H1 (cell line): ENCODE results near the gene AFF1. TPM values are rescaled to one million over a fixed set of nuclear protein-coding genes. Genes with fewer than 3 reads are reported as not detected.

Source experiments
- CTCF ChIA-PET: fragments of 300-600 bp; sonication (Branson Sonifier 250); formaldehyde crosslinking; loops from one replicate; lab custom pipeline; 2021; ENCODE audit not compliant: partially characterized antibody; lab: Charles Lee
- POLR2A ChIA-PET: fragments of 300-600 bp; sonication (Branson Sonifier 250); formaldehyde crosslinking; loops from one replicate; lab custom pipeline; 2021; ENCODE audit warnings: inconsistent platforms; ENCODE audit not compliant: partially characterized antibody; lab: Charles Lee
- DNase-seq, 2 experiments: peaks; one replicate each; pipeline versions ENCODE4 v3.0.0 to v3.0.0-alpha.2; 2010 to 2022; ENCODE audit warnings: low spot score in 2 of 2, low read depth in 1 of 2, mixed read lengths in 1 of 2
- FAIRE-seq: peaks from 2 replicates; lab custom pipeline; 2011; peaks lifted over from hg19 to GRCh38; lab: Jason Lieb, UNC
- H2AFZ ChIP-seq: 2 replicates; pipeline ENCODE4 v1.8.1; 2012; ENCODE audit warnings: low read length, inconsistent platforms
- H2AK5ac ChIP-seq: 2 replicates; pipeline ENCODE4 v1.6.1; 2013; ENCODE audit warnings: low read depth, low read length
- H2BK120ac ChIP-seq: replicated peaks from 2 replicates; pipeline ENCODE3; 2013; ENCODE audit warnings: low read depth, low read length, inconsistent platforms
- H2BK12ac ChIP-seq: 2 replicates; pipeline ENCODE4 v1.6.1; 2013; ENCODE audit warnings: low read depth, low read length
- H2BK15ac ChIP-seq: 2 replicates; pipeline ENCODE4 v1.6.1; 2013; ENCODE audit warnings: low read length
- H2BK20ac ChIP-seq: 2 replicates; pipeline ENCODE4 v1.6.1; 2013; ENCODE audit warnings: low read length
- H2BK5ac ChIP-seq: 2 replicates; pipeline ENCODE4 v1.6.1; 2013; ENCODE audit warnings: low read depth, low read length
- H3K14ac ChIP-seq: 2 replicates; pipeline ENCODE4 v1.6.1; 2013; ENCODE audit warnings: inconsistent platforms; ENCODE audit not compliant: insufficient read length
- H3K18ac ChIP-seq: 2 replicates; pipeline ENCODE4 v1.6.1; 2013; ENCODE audit warnings: low read length; ENCODE audit errors: extremely low read depth
- H3K23ac ChIP-seq: 2 replicates; pipeline ENCODE4 v1.6.1; 2013; ENCODE audit warnings: inconsistent platforms; ENCODE audit not compliant: insufficient read length
- H3K23me2 ChIP-seq: 2 replicates; pipeline ENCODE4 v1.6.1; 2013; ENCODE audit warnings: low read depth, low read length
- H3K27ac ChIP-seq: 2 replicates; pipeline ENCODE4 v1.6.1; 2011; ENCODE audit warnings: low read depth, low read length, inconsistent platforms
- H3K27me3 ChIP-seq, 4 experiments: replicated peaks in 1 of 4; 1 replicate in 1 of 4; 2 replicates in 3 of 4; pipeline versions ENCODE4 v1.6.1 to v1.8.1; 2011 to 2013; ENCODE audit warnings: low read length in 3 of 4, mild to moderate bottlenecking in 3 of 4, inconsistent platforms in 2 of 4, mixed read lengths in 2 of 4, moderate library complexity in 1 of 4; ENCODE audit not compliant: control insufficient read depth in 3 of 4, insufficient read depth in 3 of 4; ENCODE audit errors: extremely low read depth in 1 of 4
- H3K36me3 ChIP-seq, 4 experiments: 2 replicates each; pipeline versions ENCODE4 v1.6.1 to v1.8.1; 2011 to 2013; ENCODE audit warnings: mild to moderate bottlenecking in 4 of 4, low read length in 3 of 4, moderate library complexity in 2 of 4, control low read depth in 1 of 4, inconsistent platforms in 1 of 4; ENCODE audit not compliant: insufficient read depth in 4 of 4, control insufficient read depth in 2 of 4
- H3K4ac ChIP-seq: replicated peaks from 2 replicates; pipeline ENCODE3; 2013; ENCODE audit warnings: low read length, low read depth, mixed read lengths, inconsistent platforms; ENCODE audit not compliant: insufficient read length
- H3K4me1 ChIP-seq, 4 experiments: replicated peaks in 1 of 4; 1 replicate in 1 of 4; 2 replicates in 3 of 4; pipeline versions ENCODE4 v1.6.1 to v1.8.1; 2011 to 2013; ENCODE audit warnings: low read length in 3 of 4, inconsistent platforms in 2 of 4, mixed read lengths in 1 of 4; ENCODE audit not compliant: insufficient read depth in 4 of 4, control insufficient read depth in 3 of 4
- H3K4me2 ChIP-seq, 2 experiments: 2 replicates each; pipeline versions ENCODE4 v1.6.1 to v1.8.1; 2011 to 2013; ENCODE audit warnings: low read depth in 2 of 2, low read length in 2 of 2, control low read depth in 1 of 2, inconsistent platforms in 1 of 2, mild to moderate bottlenecking in 1 of 2; ENCODE audit not compliant: insufficient read depth in 1 of 2
- H3K4me3 ChIP-seq, 4 experiments: fragments of 200-600, 300-600 bp in 1 of 4; sonication (generic), shearing (Covaris generic), sonication (Bioruptor Twin) in 1 of 4; 2 replicates each; pipeline versions ENCODE4 v1.5.1 to v1.8.1; 2011 to 2016; ENCODE audit warnings: low read length in 4 of 4, low read depth in 3 of 4, control low read depth in 2 of 4, inconsistent platforms in 2 of 4, mild to moderate bottlenecking in 2 of 4, mixed read lengths in 1 of 4, moderate library complexity in 1 of 4; ENCODE audit not compliant: insufficient read depth in 2 of 4; ENCODE audit errors: extremely low read depth in 1 of 4
- H3K56ac ChIP-seq: replicated peaks from 2 replicates; pipeline ENCODE3; 2013; ENCODE audit warnings: low read depth, mild to moderate bottlenecking, mixed read lengths, low read length, inconsistent platforms; ENCODE audit not compliant: insufficient read length
- H3K79me1 ChIP-seq: 2 replicates; pipeline ENCODE4 v1.6.1; 2013; ENCODE audit warnings: low read depth, low read length, control low read depth
- H3K79me2 ChIP-seq, 2 experiments: 2 replicates each; pipeline versions ENCODE4 v1.6.1 to v1.8.1; 2012 to 2013; ENCODE audit warnings: low read length in 2 of 2, mild to moderate bottlenecking in 2 of 2, inconsistent platforms in 1 of 2; ENCODE audit not compliant: insufficient read depth in 2 of 2, control insufficient read depth in 1 of 2
- H3K9ac ChIP-seq, 4 experiments: replicated peaks in 1 of 4; 1 replicate in 1 of 4; 2 replicates in 3 of 4; pipeline versions ENCODE4 v1.6.1 to v1.8.1; 2011 to 2013; ENCODE audit warnings: low read depth in 3 of 4, low read length in 3 of 4, control low read depth in 2 of 4, mild to moderate bottlenecking in 2 of 4, moderate library complexity in 2 of 4, inconsistent platforms in 1 of 4; ENCODE audit errors: extremely low read depth in 1 of 4
- H3K9me3 ChIP-seq, 2 experiments: 2 replicates each; pipeline versions ENCODE4 v1.6.1 to v1.8.1; 2012 to 2013; ENCODE audit warnings: mild to moderate bottlenecking in 2 of 2, moderate library complexity in 2 of 2, control low read depth in 1 of 2, inconsistent platforms in 1 of 2, low read depth in 1 of 2, low read length in 1 of 2, mixed read lengths in 1 of 2; ENCODE audit not compliant: insufficient read depth in 2 of 2
- H4K20me1 ChIP-seq, 2 experiments: replicated peaks in 1 of 2; 2 replicates each; pipeline versions ENCODE3 to v1.8.1; 2011 to 2013; ENCODE audit warnings: inconsistent platforms in 2 of 2, low read length in 2 of 2, mild to moderate bottlenecking in 1 of 2; ENCODE audit not compliant: insufficient read depth in 2 of 2, control insufficient read depth in 1 of 2
- H4K5ac ChIP-seq: 2 replicates; pipeline ENCODE4 v1.6.1; 2013; ENCODE audit warnings: low read length, low read depth, mixed read lengths, inconsistent platforms; ENCODE audit not compliant: insufficient read length
- H4K8ac ChIP-seq: 2 replicates; pipeline ENCODE4 v1.8.0; 2013; ENCODE audit warnings: mild to moderate bottlenecking, moderate library complexity, low read length, inconsistent platforms; ENCODE audit not compliant: insufficient read depth; ENCODE audit errors: extremely low read depth
- H4K91ac ChIP-seq: replicated peaks from 2 replicates; pipeline ENCODE3; 2013; ENCODE audit warnings: low read length, mixed read lengths, inconsistent platforms; ENCODE audit not compliant: insufficient read length
- JUN ChIP-seq: IDR thresholded peaks from 2 replicates; pipeline ENCODE4 v1.6.1; 2011; ENCODE audit warnings: low read depth, mild to moderate bottlenecking, improper control_type of control experiment, low read length
- RAD21 ChIP-seq, 2 experiments: IDR thresholded peaks in 1 of 2; conservative IDR thresholded peaks in 1 of 2; 2 replicates each; pipeline ENCODE4 v1.6.1; 2011; ENCODE audit warnings: low read depth in 2 of 2, low read length in 2 of 2, improper control_type of control experiment in 1 of 2, inconsistent platforms in 1 of 2, mild to moderate bottlenecking in 1 of 2, moderate library complexity in 1 of 2
- WGBS, 2 experiments: shearing (Covaris generic) in 1 of 2; methylation state at CpG; one replicate each; pipeline versions ENCODE4 v1.1.6 to v1.1.7; 2013 to 2015; ENCODE audit warnings: low lambda C conversion rate in 2 of 2, mixed read lengths in 2 of 2, inconsistent platforms in 1 of 2, low coverage in 1 of 2, missing lambda C conversion rate in 1 of 2; ENCODE audit not compliant: insufficient replicate concordance in 2 of 2, insufficient coverage in 1 of 2, insufficient read length in 1 of 2; ENCODE audit errors: extremely low coverage in 1 of 2, missing lambda C conversion rate in 1 of 2; 5-methylcytosine and 5-hydroxymethylcytosine counted together
- long read RNA-seq, 2 experiments: library from RNA in 1 of 2; library from capped mRNA in 1 of 2; stranded (forward); transcript quantifications; one replicate each; pipeline ENCODE4 v2.0.0, GENCODE V29; 2021; ENCODE audit warnings: inconsistent platforms in 1 of 2
- polyA minus RNA-seq, 3 experiments: library from RNA; depleted of rRNA, polyadenylated mRNA; stranded (reverse); fragments of >200 nt; gene quantifications; 1 replicate in 2 of 3; 2 replicates in 1 of 3; pipeline ENCODE4 v1.2.3, GENCODE V29; 2011
- polyA plus RNA-seq, 7 experiments: library from polyadenylated mRNA; depleted of rRNA in 3 of 7; stranded (reverse) in 5 of 7; unstranded in 2 of 7; fragments of >200 nt in 5 of 7; fragments of 200-250 nt in 2 of 7; gene quantifications; 1 replicate in 5 of 7; 2 replicates in 1 of 7; 4 replicates in 1 of 7; pipeline versions ENCODE4 v1.2.1 to v1.2.3, GENCODE V29; 2011 to 2013; ENCODE audit warnings: missing spikeins in 2 of 7, mixed read lengths in 2 of 7
- total RNA-seq: library from RNA; stranded (reverse); fragmentation: NEBNext Ultra II Directional; extraction: Animal tissue kit (Norgen Biotek cat#: 25700); gene quantifications from 2 replicates; pipeline ENCODE4 v1.2.1, GENCODE V29; 2021

Gene AFF1, protein sequence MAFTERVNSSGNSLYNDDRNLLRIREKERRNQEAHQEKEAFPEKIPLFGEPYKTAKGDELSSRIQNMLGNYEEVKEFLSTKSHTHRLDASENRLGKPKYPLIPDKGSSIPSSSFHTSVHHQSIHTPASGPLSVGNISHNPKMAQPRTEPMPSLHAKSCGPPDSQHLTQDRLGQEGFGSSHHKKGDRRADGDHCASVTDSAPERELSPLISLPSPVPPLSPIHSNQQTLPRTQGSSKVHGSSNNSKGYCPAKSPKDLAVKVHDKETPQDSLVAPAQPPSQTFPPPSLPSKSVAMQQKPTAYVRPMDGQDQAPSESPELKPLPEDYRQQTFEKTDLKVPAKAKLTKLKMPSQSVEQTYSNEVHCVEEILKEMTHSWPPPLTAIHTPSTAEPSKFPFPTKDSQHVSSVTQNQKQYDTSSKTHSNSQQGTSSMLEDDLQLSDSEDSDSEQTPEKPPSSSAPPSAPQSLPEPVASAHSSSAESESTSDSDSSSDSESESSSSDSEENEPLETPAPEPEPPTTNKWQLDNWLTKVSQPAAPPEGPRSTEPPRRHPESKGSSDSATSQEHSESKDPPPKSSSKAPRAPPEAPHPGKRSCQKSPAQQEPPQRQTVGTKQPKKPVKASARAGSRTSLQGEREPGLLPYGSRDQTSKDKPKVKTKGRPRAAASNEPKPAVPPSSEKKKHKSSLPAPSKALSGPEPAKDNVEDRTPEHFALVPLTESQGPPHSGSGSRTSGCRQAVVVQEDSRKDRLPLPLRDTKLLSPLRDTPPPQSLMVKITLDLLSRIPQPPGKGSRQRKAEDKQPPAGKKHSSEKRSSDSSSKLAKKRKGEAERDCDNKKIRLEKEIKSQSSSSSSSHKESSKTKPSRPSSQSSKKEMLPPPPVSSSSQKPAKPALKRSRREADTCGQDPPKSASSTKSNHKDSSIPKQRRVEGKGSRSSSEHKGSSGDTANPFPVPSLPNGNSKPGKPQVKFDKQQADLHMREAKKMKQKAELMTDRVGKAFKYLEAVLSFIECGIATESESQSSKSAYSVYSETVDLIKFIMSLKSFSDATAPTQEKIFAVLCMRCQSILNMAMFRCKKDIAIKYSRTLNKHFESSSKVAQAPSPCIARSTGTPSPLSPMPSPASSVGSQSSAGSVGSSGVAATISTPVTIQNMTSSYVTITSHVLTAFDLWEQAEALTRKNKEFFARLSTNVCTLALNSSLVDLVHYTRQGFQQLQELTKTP
- 85.4 and 85.5 TPM in 2 replicates for total RNA-seq
- 14.8 and 24.6 TPM in 2 replicates for polyA plus RNA-seq (2011; rRNA removed)
- polyA plus RNA-seq (2011; cell fraction: cytosol; rRNA removed) = 14.7 TPM
- polyA plus RNA-seq (2011; cell fraction: nucleus; rRNA removed) = 39.6 TPM
- polyA plus RNA-seq (2012, experiment 1 of 2) = 16.6 to 29.0 TPM (median 21.1 TPM) in 4 replicates
- 1.9 TPM for polyA plus RNA-seq (2012, experiment 2 of 2)
- 29.1 TPM for polyA plus RNA-seq (2013, experiment 1 of 2)
- 29.0 TPM for polyA plus RNA-seq (2013, experiment 2 of 2)
- 104 and 106 TPM in 2 replicates for polyA minus RNA-seq (2011; rRNA and poly(A)+ RNA removed)
- polyA minus RNA-seq (2011; cell fraction: cytosol; rRNA and poly(A)+ RNA removed) = 44.7 TPM
- 152 TPM for polyA minus RNA-seq (2011; cell fraction: nucleus; rRNA and poly(A)+ RNA removed)
- long read RNA-seq, experiment 1, partial matches to known transcripts = 5 of 34 reads
- long read RNA-seq, experiment 1, other reads (novel, unspliced or antisense) = 29 of 34 reads
- long read RNA-seq, experiment 2, partial matches to known transcripts = 0 of 5 reads
- long read RNA-seq, experiment 2, other reads (novel, unspliced or antisense) = 5 of 5 reads

DNA sequence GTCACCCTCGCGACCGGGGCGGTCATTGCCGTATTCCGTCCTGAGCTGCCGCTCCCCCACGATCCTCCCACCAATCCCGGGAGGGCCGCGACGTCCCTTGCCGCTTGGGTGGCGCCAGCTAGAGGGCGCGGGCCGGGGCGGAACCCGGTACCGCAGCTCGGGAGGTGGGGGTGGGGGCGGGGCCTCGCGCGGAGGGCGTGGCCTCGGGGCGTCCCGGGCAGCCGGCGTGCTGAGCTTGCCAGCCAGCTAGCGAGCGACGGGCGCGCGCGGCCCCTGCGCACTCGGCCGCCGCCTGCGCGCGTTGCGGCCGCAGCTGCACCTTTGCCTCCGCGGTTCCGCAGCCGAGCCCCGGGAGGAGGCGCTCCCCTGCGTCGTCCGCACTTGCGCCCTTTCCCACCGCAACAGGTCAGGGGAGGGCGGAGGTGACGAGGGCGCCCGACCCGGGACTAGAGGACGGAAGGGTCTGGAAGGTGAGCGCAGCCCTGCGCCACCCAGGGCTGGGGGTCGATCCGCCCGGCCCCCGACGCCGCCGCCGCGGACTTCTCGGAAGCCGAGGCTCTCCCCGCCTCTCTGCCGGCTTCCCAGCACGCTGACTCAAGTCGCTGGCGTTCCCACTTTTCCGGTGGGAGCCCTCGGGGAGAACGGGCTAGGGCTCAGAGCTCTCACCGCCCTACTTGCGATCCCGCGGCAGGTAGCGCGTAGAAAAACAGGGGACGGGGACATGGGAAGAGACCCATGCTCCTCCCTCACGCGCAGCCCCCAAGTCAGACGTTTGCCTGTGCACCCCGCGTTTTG, at the start of gene AFF1:
Gene AFF1 (plus strand): TSS at position 241 of the 795 bp plus-strand sequence. CDS start 13,523 bp downstream, outside the sequence.
- Histone ChIP-seq H3K79me1 (peaks cover 2% of the 10 kb centered on the region; the same call in 1 of the 2 replicates), H3K4me1 (peaks cover 0 to 5% (median 3%) of the 10 kb centered on the region in 4 experiments; a peak in 3 of 7 replicates), H3K27ac (peak within 1 kb of the TSS; percentile 81), H4K20me1 (peaks cover 3% of the 10 kb centered on the region in 2 experiments), H2BK20ac (no peak within 1 kb of the TSS; the same call in 1 of the 2 replicates), H4K8ac (peak within 1 kb of the TSS; percentile 86), H3K4ac (peak within 1 kb of the TSS; percentile 69), H3K27me3 (no peaks in the 10 kb centered on the region), H3K4me3 (peak within 1 kb of the TSS; percentile 67 to 88 (median 80)), H3K4me2 (peak within 1 kb of the TSS; percentile 77 to 81), H4K5ac (peak within 1 kb of the TSS; percentile 78), H3K9me3 (no peaks in the 10 kb centered on the region), H3K23me2 (peaks cover 4% of the 10 kb centered on the region; the same call in 1 of the 2 replicates), H2AK5ac (no peak within 1 kb of the TSS), H2AFZ (0 out of 2 replicates have a peak within 1 kb of the TSS, but pooled peaks have one; percentile 54), H3K79me2 (peaks cover 23 to 39% of the 10 kb centered on the region in 2 experiments), H3K56ac (peak within 1 kb of the TSS; percentile 90), H2BK120ac (no peak within 1 kb of the TSS), H3K14ac (no peak within 1 kb of the TSS), H3K23ac (no peak within 1 kb of the TSS), H3K36me3 (no peaks in the 10 kb centered on the region), H4K91ac (peak within 1 kb of the TSS; percentile 67), H2BK15ac (no peak within 1 kb of the TSS; the same call in 1 of the 2 replicates), H2BK12ac (peak within 1 kb of the TSS; percentile 64), H3K18ac (peak within 1 kb of the TSS; percentile 91), H3K9ac (peak within 1 kb of the TSS; percentile 72 to 85 (median 80)), H2BK5ac (peak within 1 kb of the TSS; percentile 90)
- CTCF ChIA-PET = interaction anchor here (0.6 to 2.5 kb wide), 17 partner anchors 10 to 186 kb away, joined by 3 to 13 read pairs (median 4); no protein-coding TSS in a partner anchor
- POLR2A ChIA-PET = interaction anchor here (0.6 to 15.3 kb wide), 29 partner anchors 12 to 490 kb away, joined by 3 to 319 read pairs (median 4); partner anchors contain the start of gene KLHL8
- DNase-seq = peak; percentile 81 to 90
- 3% methylated on average over 47 of the region's 97 CpGs; no CpG with 5 or more reads in 1 of the 2 experiments for WGBS, 2 experiments
- no peak for FAIRE-seq
- no peak for TF ChIP-seq JUN
- peak; percentile 12 to 41; a peak in 3 of 4 replicates for TF ChIP-seq RAD21 (IDR thresholded peaks at IDR 0.05 in 1 of 2, conservative IDR thresholded peaks at IDR 0.05 in 1 of 2; ENCODE audit: low read depth in 2 of 2, low read length in 2 of 2)
